Measurements from ENCODE around the gene ALPL. TPM values are rescaled to one million over a fixed set of nuclear protein-coding genes. Genes with fewer than 3 reads are reported as not detected.

Gene ALPL
- polyA plus RNA-seq, 3 donors = not detected

- WGBS (ENCODE audit: insufficient coverage) = 96% methylated on average over 5 of the region's 10 CpGs
These were observed 60.8 kb downstream of the ALPL start for GRCh38 chr1:21569820-21570527.

GRCh38 chr1:21570528-21570875 is 61.3 kb downstream of the ALPL start:
- H4K20me1 ChIP-seq (ENCODE audit: insufficient read depth, low read length) = no peaks in the 10 kb centered on the region
- Mint-ChIP-seq H3K27me3 (ENCODE audit: low read depth in 3 of 3) (peaks cover 25 to 34% (median 30%) of the 10 kb centered on the region in 3 donors), H3K36me3 (no peaks in the 10 kb centered on the region)

More at GRCh38 chr1:21569820-21570527, 60.8 kb downstream of the ALPL start:
- no peak overlapping the region for H3K4me3 ChIP-seq (replicated peaks in 1 of 3; ENCODE audit: low read depth in 2 of 3, low read length in 3 of 3)
- no peaks in the 10 kb centered on the region for H3K36me3 ChIP-seq (replicated peaks in 1 of 2; ENCODE audit: control insufficient read depth in 1 of 2, insufficient read depth in 2 of 2, low read length in 2 of 2)
- H3K9ac ChIP-seq (ENCODE audit: insufficient read depth, low read length, poor library complexity, severe bottlenecking) = no peak overlapping the region
- no peaks in the 10 kb centered on the region for H3K4me1 Mint-ChIP-seq
- intact Hi-C loops (cut with micrococcal nuclease) = no loop called here
- no peak overlapping the region for H3K4me3 Mint-ChIP-seq
- peak overlapping the region in 1 of 7 donors; percentile 11 for H3K27ac Mint-ChIP-seq
- H3K27me3 ChIP-seq (ENCODE audit: control insufficient read depth in 2 of 2, insufficient read depth in 2 of 2, low read length in 2 of 2) = peaks cover 0 to 15% of the 10 kb centered on the region in 2 donors
- no peak for TF ChIP-seq CTCF (IDR thresholded peaks at IDR 0.05)
- peaks cover 21 to 32% (median 28%) of the 10 kb centered on the region in 3 donors for H3K27me3 Mint-ChIP-seq (ENCODE audit: low read depth in 3 of 3)
- no peak overlapping the region for H3K4me2 ChIP-seq (replicated peaks; ENCODE audit: extremely low read depth, low read length, poor library complexity, severe bottlenecking)
- no peaks in the 10 kb centered on the region for H4K20me1 ChIP-seq (ENCODE audit: insufficient read depth, low read length)
- no peaks in the 10 kb centered on the region for H3K79me2 ChIP-seq (ENCODE audit: insufficient read depth, low read length)
- no peak overlapping the region for H3K27ac ChIP-seq (ENCODE audit: low read depth in 1 of 2, low read length in 2 of 2)
- no peaks in the 10 kb centered on the region for H3K9me3 ChIP-seq (replicated peaks in 1 of 2; ENCODE audit: control insufficient read depth in 1 of 2, insufficient read depth in 1 of 2, low read length in 2 of 2)
- no peak for DNase-seq
- H3K9me3 Mint-ChIP-seq = peaks cover 0 to 4% (median 2%) of the 10 kb centered on the region in 7 donors
- no peak overlapping the region for H2AFZ ChIP-seq (ENCODE audit: insufficient read depth, low read depth, low read length, poor library complexity, severe bottlenecking)
- H3K36me3 Mint-ChIP-seq = no peaks in the 10 kb centered on the region
- H3K4me1 ChIP-seq (ENCODE audit: control insufficient read depth in 1 of 2, insufficient read depth in 2 of 2, low read length in 2 of 2) = no peaks in the 10 kb centered on the region

More at GRCh38 chr1:21570528-21570875, 61.3 kb downstream of the ALPL start:
- Histone ChIP-seq H3K36me3 (replicated peaks in 1 of 2; ENCODE audit: control insufficient read depth in 1 of 2, insufficient read depth in 2 of 2, low read length in 2 of 2) (no peaks in the 10 kb centered on the region), H3K4me3 (replicated peaks in 1 of 3; ENCODE audit: low read depth in 2 of 3, low read length in 3 of 3) (no peak overlapping the region), H3K9me3 (replicated peaks in 1 of 2; ENCODE audit: control insufficient read depth in 1 of 2, insufficient read depth in 1 of 2, low read length in 2 of 2) (no peaks in the 10 kb centered on the region), H3K27me3 (ENCODE audit: control insufficient read depth in 2 of 2, insufficient read depth in 2 of 2, low read length in 2 of 2) (peaks cover 0 to 20% of the 10 kb centered on the region in 2 donors), H3K79me2 (ENCODE audit: insufficient read depth, low read length) (no peaks in the 10 kb centered on the region), H3K4me1 (ENCODE audit: control insufficient read depth in 1 of 2, insufficient read depth in 2 of 2, low read length in 2 of 2) (no peaks in the 10 kb centered on the region), H3K9ac (ENCODE audit: insufficient read depth, low read length, poor library complexity, severe bottlenecking) (no peak overlapping the region), H3K27ac (ENCODE audit: low read depth in 1 of 2, low read length in 2 of 2) (no peak overlapping the region), H3K4me2 (replicated peaks; ENCODE audit: extremely low read depth, low read length, poor library complexity, severe bottlenecking) (no peak overlapping the region), H2AFZ (ENCODE audit: insufficient read depth, low read depth, low read length, poor library complexity, severe bottlenecking) (no peak overlapping the region)
- intact Hi-C loops (cut with micrococcal nuclease) = no loop called here
- no peak for TF ChIP-seq CTCF (IDR thresholded peaks at IDR 0.05)
- no peak for DNase-seq
- WGBS (ENCODE audit: insufficient coverage) = 94% methylated on average over 5 of the region's 5 CpGs
- Mint-ChIP-seq H3K4me1 (no peaks in the 10 kb centered on the region), H3K27ac (peak overlapping the region in 1 of 7 donors; percentile 11), H3K4me3 (no peak overlapping the region), H3K9me3 (peaks cover 0 to 4% (median 2%) of the 10 kb centered on the region in 7 donors)
